ENCODE results near the gene DUSP22.
"Not testable (repeated sequence)": the region's sequence is repeated elsewhere in the genome, so short reads cannot be mapped to it uniquely, and the experiment has no call there.

Gene DUSP22, protein sequence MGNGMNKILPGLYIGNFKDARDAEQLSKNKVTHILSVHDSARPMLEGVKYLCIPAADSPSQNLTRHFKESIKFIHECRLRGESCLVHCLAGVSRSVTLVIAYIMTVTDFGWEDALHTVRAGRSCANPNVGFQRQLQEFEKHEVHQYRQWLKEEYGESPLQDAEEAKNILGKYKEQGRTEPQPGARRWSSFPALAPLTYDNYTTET

DNA sequence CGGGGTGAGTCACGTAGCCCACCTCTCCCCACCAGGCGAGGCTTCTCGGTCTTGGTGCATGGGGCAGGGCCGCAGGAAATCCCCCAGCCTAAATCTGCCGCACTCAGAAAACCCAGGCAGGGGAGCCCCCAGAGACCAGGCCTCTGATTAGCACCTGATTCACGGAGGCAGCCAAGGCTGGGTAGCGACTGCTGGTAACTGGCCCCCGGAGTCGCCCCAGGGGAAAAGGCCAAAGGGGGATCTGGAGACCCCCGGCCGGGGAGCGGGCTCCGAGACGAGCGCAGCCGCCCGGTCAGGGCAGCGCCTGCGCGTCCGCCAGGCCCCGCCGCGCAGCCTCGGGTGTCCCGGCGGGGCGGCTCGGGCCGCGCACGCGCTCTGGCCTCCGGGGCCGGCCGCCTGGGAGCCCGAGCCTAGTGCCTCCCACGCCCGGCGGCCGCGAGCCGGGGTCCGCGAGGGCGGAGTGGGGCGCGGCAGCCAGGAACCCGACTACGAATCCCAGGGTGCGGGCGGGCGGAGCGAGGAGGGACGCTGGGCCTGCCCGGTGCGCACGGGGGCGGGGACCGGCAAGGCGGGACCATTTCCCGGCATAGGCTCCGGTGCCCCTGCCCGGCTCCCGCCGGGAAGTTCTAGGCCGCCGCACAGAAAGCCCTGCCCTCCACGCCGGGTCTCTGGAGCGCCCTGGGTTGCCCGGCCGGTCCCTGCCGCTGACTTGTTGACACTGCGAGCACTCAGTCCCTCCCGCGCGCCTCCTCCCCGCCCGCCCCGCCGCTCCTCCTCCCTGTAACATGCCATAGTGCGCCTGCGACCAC, at the start of gene DUSP22:
Gene DUSP22, plus strand, starts transcription at position 791 of the 809 bp plus-strand sequence. CDS start 53 bp downstream, outside the sequence.
- DNase-seq: peak; percentile 88

DNA sequence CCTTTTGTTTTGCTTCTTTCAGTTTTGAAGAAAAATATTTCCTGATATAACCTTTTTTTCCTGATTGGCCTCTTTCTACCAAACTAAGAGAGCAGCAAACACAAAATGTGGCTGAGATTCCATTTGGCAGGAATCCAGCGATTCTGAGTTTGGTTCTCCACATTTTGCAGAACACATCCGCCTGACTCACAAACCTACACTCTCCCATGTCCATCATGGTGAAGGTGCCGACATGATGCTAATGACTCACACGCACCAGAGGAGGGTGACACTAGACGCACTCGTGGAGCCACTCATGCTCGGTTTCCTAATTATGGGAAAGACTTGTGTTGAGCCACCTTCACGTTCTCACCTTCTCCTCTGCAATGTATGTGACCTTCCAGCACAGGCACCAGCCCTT, 45.9 kb upstream of the DUSP22 start:
- no peak for DNase-seq

DNA sequence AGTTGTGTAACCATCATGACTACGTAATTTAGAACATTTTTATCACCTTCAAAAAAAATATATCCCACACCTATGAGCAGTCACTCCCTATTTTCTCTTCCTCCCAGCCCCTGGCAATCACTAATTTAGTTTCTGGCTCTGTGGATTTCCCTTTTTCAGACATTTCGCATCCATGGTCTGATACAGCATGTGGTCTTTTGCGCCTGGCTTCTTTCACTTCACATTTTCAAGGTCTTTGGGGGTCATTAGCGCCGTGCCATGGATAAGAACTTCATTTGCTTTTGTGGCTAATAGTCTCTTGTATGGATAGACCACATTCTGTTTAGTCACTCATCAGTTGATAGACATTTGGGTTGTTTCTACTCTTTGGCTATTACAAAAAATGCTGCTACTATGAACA, 44.9 kb upstream of the DUSP22 start:
- no peak for DNase-seq

DNA sequence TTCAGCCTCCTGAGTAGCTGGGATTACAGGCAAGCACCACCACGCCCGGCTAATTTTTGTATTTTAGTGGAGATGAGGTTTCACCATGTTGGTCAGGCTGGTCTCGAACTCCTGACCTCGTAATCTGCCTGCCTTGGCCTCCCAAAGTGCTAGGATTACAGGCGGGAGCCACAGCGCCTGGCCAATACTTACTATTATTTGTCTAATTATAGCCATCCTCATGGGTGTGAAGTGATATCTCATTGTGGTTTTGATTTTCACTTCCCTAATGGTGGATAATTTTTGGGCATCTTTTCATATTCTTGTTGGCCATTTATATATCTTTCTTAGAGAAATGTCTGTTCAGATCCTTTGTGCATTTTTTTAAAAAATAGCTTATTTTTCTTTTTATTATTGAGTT, 44.2 kb upstream of the DUSP22 start:
- not testable (repeated sequence) for DNase-seq

DNA sequence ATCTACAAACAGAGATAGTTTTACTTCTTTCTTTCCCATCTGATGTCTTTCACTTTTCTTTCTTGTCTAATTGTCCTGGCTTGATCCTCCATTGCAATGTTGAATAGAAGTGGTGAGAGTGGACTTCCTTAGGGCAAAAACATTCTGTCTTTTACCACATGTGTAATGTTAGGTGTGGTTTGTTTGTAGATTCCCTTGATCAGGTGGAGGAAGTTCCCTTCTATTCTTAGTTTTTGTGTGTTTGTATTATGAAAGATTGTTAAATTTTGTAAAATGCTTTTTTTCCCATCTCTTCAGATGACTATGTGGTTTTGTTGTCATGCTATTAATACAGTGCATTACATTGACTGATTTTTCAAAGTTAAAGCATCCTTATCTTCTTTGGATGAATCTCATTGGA, 41.6 kb upstream of the DUSP22 start:
- DNase-seq: no peak

DNA sequence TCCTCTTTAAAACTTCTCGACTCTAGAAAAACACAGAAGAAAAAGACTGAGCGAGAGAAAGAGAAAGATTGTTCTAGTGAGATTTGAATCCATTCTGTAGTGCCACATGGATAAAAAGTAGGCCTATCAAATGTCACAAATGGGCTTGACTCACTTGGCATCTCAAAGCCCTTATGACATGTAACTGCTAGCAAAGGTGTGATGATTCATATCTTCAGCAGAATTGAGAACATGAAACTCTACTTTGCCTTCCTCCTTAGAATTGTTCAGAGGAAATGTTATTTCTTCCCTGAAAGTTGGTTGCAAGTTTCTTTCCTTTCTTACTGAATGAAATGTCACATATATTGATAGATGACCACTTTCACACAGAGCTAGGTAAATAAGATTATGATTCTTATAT, 40.4 kb upstream of the DUSP22 start:
- peak; percentile 10 for DNase-seq

DNA sequence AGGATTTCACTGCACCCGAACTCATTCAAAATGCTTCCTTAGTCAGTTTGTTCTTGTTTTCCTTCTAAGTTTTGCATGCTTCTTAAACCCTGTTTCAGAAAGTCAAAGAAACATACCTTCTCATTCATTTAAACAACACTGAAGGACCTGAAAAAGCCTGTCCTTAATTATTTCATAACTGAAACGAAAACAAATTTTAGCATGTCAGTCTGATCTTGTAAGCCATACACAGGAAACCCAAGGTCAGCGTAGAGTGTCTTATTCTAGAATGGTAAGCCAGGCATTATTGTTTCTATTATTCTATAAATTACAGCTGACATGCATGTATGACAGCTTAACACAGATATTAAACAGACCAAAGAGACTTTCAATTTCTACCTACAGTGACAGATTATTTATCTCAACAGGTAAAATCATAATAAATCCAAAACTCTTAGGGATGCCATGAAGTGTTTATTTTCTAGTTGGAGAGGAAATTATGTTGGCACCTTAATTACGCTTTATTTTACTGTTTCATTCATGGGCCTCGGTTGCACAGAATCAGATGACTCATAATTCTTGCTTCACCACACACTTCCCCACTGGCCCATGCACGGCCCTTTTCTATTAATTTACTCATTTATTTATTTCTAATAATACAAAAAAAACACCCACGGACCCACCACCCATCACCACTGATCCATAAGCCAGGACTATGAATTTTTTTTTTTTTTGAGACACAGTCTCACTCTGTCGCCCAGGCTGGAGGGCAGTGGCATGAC, 39.3 kb upstream of the DUSP22 start:
- no peak for DNase-seq

DNA sequence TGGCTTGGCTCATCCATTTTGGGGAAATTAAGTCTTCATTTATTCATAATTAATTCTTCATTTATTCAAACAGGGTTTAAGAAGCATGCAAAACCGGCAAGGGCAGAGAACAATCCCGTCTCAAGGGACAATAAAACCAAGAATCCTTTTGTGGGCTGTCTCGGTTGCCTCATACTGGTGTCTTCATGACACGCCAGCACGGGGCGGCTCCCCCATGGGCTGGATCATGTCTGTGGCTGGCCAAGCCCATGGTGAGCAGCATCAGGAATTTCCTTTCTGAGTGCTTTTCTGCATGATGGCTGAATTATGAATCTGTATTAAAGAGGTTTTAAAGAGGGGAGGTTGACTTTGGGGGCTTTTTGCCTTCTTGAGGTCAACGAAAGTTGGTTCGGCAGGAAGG, 38.3 kb upstream of the DUSP22 start:
- DNase-seq: no peak

DNA sequence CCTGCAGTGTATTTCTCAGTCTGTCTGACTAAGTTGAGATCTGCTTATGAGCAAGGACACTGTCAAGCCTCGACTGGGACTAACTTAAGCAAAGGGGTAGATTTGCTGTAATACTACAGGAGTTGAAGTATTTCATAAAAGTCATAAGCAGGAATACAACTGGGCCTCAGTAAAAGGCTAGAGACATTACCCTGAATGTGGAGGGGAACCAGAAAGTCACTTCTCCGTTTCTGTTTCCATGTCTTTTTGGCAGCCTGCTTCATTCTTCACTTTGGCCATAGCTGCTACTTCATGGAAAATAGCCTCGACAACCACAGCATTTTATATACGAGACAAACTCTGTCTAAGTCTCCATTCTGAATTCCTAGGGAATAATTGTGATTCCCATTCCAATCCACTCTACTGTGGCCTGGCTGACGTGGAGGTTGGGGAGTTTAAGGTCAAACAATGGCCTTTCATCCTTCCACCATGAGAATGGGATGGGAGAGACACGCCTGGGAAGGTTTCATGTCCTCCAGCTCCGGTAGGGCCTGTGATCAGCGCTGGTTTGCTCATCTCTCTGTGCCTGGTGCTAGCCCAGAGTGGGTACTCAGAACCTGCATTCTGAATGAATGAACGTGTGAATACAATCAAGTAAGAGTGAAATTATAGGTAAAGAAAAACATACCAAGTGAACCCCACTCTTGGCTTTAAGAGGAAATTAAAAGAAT, 37.1 kb upstream of the DUSP22 start:
- no peak for DNase-seq

DNA sequence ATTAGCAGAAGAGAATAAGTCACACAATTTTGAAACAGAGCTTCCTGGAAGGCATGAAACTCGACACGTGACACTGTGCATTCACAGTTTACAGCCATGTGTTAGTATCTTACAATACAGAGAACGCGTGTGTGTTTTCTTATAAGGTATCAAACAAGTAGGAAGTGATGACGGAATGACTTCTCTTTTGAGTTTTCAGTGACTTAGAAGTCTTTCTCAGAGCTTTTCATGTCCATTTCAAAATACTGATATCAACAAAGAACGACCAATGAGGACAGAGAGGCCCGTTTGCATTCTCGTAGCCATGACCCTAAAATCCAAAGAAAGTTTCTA, 36.6 kb upstream of the DUSP22 start:
- DNase-seq: no peak

DNA sequence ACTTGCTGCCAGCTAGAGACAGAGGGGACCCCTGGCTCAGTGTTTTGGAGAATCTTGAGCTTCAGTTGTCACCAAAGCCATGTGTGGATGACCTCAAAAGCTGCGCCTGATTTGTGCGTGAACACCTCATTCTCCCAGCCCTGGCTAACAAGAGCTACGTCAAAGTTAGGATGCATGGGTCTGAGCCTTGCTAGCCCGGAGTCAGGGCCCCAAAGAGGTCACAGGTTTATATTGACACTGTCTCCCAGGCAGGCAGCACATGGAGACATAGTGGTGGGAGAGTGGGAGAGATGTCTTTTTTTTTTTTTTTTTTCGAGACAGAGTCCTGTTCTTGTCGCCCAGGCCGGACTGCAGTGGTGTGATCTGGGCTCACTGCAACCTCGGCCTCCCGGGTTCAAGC, 36.1 kb upstream of the DUSP22 start:
- no peak for DNase-seq

DNA sequence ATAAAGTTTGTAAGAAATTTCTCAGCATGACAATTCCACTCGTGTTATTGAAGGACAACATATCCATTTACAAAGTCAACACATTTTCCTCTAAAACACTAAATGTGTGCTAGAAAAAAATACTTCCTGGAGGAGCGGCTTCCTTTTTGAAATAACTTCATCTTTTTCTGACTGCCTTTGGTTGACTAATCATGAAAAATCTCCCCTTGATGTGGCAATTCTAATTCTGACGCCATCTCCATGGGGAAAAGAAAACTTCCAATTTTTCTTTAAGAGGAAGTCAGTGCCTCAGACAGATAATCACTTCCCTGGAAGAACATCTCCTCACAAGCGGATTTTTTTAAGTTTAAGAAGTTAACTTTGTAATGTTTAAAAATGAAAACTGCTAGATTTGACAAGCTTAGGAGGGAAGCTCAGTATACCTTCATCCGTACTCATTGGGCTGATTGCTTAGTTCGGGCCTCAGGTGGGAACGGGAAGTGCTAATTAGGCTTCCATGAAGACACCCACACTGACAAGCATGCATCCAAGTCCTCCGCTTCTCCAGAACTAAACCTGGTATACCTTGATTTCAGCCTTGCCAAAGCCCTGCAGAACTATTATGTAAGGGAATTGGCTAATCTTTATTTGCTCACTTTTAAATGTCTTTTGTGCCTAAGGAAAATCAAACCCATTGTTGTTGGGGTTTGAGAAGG, 35.1 kb upstream of the DUSP22 start:
- DNase-seq: peak; percentile 49

DNA sequence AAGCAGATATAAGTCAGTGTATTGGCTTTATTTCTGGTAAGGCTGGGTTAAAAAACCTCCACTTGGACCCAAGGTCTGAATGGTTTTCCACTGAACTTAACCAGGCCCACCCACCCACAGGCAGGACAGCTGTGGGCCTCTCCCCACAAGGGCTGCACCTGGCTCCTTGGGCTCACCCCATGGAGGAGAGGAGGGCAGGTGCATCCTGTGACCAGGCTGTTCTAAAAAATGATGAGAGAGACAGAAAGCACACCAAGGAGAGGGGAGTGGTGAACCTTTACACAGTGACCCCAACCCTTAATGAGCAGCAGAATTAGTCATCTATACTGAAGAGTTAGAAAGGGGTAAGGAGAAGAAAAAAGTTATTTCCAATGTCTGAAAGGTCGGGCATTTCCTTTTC, 34.5 kb upstream of the DUSP22 start:
- no peak for DNase-seq

DNA sequence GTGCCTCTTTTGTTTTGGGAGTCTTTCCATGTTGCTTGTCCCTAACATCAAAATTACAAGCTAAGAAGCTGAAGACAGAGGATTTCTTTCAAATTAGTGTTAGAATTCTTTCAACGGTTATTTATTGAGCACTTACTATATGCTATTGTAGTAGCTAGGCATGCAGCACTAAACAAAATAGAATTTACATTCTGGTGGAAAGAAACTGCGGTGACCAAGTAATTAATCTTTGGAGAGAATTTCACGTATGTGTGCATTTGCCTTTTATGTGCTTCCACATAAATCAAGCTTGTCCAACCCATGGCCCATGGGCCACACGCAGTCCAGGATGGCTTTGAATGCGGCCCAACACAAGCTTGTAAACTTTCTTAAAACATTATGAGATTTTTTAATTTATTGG, 33.0 kb upstream of the DUSP22 start:
- DNase-seq: no peak

DNA sequence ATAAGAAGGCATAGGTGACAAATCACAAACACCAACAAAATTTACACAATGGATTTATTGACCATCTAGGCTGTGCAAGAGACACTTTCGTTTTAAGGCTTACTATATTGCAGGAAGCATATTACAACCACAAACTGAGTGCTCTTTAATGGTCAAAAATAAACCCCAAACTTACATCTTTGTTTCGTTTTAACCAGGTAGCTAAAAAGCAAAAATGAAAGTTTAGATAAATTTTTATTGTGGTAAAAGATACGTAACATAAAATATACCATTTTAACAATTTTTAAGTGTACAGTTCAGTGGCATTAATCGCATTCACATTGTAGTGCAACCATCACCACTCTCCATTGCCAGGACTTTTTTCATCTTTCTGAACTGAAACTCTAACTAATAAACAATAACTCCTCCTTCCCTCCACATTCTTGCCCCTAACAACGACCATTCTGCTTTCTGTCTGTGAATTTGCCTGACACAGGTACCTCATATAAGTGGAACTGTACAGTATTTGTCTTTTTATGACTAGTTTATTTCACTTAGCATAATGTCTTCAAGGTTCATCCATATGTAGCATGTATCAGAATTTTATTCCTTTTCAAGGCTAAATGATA, 32.3 kb upstream of the DUSP22 start:
- no peak for DNase-seq

DNA sequence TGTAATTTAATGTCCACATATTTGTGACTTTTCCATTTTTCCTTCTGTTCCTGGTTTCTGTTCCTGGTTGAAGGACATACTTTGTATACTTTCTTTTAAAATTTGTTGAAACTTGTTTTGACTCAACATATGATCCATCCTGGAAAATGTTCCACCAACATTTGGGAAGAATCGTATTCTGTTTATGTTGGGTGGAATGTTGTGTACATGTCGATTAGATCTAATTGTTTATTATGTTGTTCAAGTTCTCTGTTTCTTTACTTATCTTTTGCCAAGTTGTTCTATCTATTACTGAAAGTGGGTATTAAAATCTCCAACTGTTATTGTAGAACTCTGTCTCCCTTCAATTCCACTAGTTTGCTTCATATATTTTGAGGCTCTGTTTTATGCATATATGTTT, 27.7 kb upstream of the DUSP22 start:
- no peak for DNase-seq

DNA sequence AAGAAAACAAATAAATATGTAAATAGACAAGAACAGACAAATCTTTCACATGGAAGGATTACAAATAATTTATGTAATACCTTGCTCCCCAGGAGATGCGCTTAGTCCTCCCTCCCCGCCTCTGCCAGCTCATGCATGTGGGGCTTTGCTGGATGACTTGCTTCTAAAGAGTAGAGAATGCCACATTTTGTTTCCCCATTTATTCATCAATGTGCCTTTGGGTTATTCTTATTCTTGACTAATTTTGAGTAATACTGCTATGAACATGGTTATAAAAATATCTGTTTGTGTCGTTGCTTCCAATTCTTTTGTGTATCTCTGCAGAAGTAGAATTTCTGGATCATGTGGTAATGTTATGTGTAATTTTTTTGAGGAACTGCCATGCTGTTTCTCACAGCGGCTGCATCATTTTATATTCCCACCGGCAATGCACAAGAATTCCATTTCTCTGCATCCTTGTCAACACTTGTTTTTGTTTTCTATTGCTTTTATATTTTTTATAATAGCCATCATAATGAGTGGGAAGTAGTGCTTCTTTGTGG, 23.8 kb upstream of the DUSP22 start:
- no peak for DNase-seq

DNA sequence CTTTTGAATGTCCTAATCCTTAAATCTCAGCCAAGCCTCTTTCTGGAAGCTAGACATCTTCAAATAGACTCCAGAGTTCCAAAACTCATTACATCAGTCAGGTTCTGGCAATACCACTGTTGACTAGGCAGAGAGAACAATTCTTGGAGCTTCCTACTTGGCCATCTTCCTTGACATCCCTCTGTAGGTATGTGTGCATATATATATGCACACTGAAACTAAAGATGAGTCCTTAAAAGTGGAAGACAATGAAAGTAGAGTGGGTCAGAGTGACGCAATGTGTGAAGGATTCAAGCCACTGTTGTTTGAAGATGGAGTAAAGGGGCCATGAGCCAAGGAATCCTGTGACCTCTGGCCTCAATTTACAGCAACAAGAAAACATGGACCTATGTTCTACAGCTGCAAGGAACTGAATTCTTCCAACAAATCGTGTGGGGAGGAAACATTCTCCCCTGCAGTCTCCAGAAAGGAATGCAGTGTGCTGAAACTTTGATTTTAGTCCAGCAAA, 18.7 kb upstream of the DUSP22 start:
- DNase-seq: no peak

DNA sequence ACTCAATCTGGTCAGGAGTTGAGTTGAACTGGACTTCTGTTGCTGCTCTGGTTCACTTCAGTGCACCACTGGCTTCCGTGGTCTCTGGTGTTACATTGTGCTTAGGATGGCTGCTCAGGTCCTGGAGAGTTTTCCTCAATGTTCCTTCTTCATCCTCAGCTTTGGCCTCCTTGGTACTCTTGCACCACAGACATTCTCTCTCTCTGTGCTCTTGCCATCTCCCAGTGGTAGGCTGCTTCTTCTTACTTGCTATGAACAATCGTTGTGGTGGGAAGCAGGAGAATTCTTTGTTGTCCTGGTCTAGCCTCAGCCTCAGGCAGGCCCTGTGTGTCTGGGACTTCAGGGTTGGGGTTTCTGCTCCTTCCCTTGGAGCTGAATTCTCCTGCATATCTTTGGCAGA, 14.5 kb upstream of the DUSP22 start:
- DNase-seq: no peak

DNA sequence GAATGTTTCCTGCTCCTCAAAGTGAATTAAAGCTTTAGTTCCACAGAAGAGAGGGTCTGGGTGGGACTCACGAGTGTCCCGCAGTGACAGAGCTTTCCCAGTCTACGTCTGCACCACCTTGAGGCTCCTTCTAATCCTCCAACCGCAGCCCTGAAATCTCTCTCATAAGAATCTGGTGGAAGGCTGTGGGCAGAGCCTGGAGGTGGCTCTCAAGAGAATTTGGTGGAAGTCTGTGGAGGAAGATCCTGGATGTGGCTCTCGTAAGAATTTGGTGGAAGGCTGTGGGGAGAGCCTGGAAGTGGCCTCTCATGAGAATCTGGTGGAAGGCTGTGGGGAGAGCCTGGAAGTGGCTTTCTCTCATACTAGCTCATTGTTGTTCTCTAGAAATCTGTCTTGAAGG, 13.8 kb upstream of the DUSP22 start:
- DNase-seq: no peak

DNA sequence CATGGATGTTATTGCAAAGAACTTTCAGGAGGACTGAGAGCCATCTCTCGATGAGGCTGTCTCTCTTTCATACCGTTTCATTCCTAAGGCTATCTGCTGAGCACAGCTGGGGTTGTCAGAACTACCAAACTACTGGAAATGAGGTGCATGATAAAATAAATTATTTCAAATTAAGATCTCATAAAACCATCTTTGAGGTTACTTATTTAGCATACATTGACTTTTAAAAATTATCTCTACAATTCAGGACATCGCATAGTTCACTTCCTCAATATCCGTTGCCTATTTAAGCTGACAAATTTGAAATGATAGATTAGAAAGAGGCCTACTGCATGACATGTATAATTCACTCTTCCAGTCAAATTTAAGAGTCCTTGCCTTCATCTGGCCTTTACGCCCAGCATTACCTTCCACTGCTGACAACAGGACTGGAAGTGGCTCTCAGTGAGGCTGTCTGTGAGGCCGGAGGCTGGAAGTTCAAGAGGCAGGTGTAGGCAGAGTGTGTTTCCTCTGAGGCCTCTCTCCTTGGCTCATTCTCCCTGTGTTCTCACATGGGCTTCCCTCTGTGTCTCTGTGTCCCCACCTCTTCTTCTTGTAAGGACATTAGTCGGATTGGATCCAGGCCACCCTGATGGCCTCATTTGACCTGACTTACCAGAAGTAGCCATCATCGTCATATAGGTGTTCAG, 12.8 kb upstream of the DUSP22 start:
- no peak for DNase-seq

Measured in HCEC 1CT (cell line).